SIG-M5 treated with dmso at 0.1 percent for 504 hours (cell line): ENCODE data around the gene GSTA2.
"Not testable (repeated sequence)": the region's sequence is repeated elsewhere in the genome, so short reads cannot be mapped to it uniquely, and the experiment has no call there.

Source experiments
- DNase-seq: peaks from one replicate; lab custom pipeline; 2025; ENCODE audit not compliant: unreplicated experiment; lab: John Stamatoyannopoulos, UW

Gene GSTA2

DNA sequence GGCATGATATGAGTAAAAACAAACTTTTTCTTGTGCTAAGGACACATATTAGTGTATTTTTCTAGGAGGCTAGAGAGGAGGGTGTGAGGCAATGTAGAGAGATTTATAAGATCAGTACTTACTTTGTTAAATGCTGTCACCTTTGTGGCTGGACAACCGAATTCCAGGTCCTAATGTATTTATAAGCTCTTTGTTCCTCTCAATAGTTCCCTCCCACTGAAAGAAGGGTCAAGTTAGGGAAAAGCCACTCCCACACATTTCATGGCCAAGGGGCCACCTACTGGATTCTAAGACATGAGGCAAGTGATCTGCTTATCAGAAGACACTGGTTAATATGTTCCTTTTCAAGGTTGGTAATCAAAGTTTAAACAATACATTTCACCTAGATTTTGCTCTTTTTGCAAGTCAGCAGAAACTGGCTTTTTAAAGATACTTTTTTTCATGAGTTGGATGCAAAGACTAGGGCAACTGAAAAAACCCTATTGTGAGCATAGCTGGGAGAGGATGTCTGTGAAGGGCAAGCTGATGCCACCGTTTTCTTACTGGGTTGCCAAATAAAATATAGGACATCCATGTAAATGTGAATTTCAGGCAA, at the start of gene GSTA2:
Gene GSTA2 (minus strand): TSS at position 154 of the 595 bp plus-strand sequence. CDS start 5,528 bp downstream, outside the sequence.
- not testable (repeated sequence) for DNase-seq

- not testable (repeated sequence) for DNase-seq
Measured at GRCh38 chr6:52809777-52810176, 46.5 kb upstream of the GSTA2 start.

- no peak for DNase-seq
Measured at GRCh38 chr6:52808660-52809059, 45.4 kb upstream of the GSTA2 start.

- DNase-seq = not testable (repeated sequence)
Measured at GRCh38 chr6:52803668-52804255, 40.5 kb upstream of the GSTA2 start, which contains the start of gene GSTA1. TSS of gene GSTA1 (minus strand) at chr6:52803816. CDS start at chr6:52799267, 4,549 bp downstream.

GRCh38 chr6:52802806-52803205, 39.5 kb upstream of the GSTA2 start:
- DNase-seq = no peak

DNA sequence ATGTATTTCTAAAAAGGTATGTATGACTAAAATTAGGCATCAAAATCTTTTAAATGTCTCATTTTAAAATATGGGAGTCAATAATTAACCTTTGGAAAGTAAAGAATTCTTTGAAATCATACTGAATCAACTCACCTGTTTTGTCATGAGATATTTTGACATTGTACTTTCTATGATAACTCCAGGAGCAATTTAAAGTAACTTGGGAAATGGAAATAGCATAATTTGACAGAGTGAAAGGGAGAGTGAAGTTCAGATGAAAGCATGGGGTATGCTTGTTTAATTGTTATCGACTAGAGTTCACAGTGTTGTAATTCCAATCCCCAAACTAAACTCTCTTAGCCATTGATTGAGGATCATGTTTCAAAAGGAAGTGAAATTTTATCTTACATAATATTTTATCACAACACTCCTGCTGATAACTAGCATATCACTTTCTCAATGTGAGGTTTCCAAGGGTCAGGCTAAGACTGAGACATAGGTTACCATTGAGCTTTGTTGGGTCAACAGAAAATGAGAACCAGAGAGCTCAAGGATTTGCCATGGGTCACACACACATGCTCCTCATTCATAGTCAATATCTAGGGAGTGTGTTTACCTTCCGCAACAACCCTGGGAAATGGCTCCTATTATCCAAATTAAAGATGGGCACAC, 38.0 kb upstream of the GSTA2 start:
- DNase-seq = no peak

GRCh38 chr6:52799272-52799671, 36.0 kb upstream of the GSTA2 start:
- not testable (repeated sequence) for DNase-seq

- DNase-seq = not testable (repeated sequence)
Measured at GRCh38 chr6:52794366-52794765, 31.1 kb upstream of the GSTA2 start.

DNA sequence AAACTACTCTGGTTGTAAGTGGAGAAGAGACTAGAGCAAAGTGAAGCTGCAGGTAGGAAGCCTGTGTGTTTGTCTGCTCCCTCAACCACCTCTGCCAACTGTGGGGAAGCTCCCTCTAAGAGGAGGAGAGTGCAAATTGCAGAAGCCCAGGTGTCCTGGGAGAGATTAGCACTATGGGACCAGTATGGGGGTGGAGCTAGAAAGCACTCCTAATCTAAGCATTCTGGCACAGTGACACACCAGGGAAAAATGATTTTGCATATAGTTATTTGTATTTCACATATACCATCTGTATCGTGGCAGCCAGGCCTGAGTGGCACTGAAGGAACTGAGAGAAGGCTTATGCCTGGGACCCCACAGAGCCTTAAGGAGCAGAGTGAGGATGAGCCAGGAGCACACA, 27.6 kb upstream of the GSTA2 start:
- DNase-seq = no peak

DNA sequence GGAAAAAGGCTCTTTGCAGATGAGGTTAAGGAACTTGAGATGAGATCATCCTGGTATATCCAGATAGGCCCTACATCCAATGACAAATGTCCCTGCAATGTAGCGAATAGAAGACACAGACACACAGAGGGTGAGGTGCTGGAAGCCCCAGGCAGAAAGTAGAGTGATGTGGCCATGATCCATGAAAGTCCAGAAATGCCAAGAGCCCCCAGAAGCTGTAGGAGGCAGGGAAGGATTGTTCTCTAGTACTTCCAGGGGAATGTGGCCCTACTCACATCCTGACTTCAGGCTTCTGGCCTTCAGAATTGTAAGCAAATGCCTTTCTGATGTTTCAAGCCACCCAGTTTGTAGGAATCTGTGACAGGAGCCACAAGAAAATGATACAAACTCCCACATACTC, 26.4 kb upstream of the GSTA2 start:
- not testable (repeated sequence) for DNase-seq

DNA sequence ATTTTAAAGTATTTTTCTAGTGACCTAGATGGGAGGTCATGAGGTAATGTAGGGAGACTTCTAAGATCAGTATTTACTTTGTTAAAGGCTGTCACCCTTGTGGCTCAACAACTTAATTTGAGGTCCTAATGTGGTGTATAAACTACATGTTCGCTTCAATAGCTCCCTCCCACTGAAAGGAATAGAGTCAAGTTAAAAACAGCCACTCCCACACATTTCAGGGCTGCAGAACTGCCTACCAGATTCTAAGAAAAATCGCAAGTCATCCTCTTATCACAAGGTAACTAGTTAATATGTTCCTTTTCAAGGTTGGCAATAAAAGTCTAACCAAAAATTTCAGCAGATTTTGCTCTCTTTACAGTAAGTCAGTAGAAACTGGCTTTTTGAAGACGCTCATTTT, 25.2 kb upstream of the GSTA2 start:
- no peak for DNase-seq

- DNase-seq = no peak
Measured at GRCh38 chr6:52787917-52788316, 24.6 kb upstream of the GSTA2 start.

GRCh38 chr6:52786249-52786956, 23.1 kb upstream of the GSTA2 start:
- DNase-seq = no peak

DNA sequence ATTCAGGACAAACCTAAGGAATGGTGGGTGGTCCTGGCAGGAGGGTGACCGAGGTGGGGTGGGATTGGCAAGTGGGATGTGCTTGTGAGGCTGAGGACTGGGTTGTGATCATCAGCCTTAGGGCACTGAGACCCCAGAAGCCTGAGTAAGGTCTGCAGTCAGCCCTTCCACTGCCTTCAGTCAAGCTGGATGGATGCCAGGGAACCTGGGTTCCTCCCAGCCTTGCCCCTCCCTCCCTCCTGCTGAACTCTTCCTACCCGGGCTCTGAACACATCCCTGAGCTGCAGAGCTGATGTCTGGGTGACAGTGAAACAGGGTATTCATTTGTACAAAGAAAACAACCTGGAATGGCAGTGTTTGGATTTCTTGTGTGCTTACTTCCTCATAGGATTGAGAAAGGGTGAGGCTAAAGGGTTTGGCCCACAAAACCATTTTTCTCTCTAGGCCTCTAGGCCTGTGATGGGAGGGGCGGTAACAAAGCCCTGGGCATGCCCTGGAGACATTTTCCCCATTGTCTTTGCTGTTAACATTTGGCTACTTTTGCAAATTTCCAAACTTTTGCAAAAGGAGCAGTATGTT, 19.5 kb upstream of the GSTA2 start:
- DNase-seq = not testable (repeated sequence)

- DNase-seq = not testable (repeated sequence)
Measured at GRCh38 chr6:52782209-52782608, 18.9 kb upstream of the GSTA2 start.

DNA sequence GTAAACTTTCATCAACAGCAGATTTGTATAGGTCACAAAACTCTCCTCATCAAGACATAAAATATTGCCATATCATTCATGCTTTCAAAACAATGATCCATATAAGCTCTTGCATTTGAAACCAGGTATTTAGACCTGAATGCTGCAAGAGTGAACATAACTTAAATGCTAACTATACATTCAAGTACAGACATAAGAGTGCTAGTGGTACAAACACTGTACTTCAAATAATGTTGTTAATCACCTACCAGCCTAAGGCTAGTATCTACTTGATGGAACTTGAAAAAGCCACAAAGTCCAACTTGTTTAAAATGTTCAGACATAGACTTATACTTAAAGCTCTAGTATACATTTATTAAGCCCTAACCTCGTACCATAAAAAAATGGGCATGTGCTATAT, 16.0 kb upstream of the GSTA2 start:
- no peak for DNase-seq

GRCh38 chr6:52776711-52777351, 13.6 kb upstream of the GSTA2 start:
- not testable (repeated sequence) for DNase-seq

DNA sequence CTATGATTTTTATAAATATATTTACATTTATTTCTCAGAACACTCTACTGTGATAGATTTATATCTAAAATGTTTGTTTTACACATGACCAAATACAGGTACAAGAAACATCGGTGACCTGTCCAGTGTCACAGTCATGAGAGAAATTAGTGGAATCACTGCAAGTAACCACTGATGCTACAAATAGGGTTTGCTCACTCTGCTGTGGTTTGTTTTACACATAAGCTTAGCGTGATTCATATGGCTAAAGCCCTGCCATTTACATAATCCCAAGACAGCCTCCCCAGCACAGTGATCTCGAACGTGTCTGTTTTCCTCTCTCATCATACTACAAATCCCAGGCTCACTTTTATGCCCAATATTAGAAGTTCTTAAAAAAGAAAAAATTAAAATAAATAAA, 6.1 kb upstream of the GSTA2 start:
- DNase-seq = not testable (repeated sequence)

GRCh38 chr6:52767658-52768057, 4.4 kb upstream of the GSTA2 start:
- DNase-seq = not testable (repeated sequence)

DNA sequence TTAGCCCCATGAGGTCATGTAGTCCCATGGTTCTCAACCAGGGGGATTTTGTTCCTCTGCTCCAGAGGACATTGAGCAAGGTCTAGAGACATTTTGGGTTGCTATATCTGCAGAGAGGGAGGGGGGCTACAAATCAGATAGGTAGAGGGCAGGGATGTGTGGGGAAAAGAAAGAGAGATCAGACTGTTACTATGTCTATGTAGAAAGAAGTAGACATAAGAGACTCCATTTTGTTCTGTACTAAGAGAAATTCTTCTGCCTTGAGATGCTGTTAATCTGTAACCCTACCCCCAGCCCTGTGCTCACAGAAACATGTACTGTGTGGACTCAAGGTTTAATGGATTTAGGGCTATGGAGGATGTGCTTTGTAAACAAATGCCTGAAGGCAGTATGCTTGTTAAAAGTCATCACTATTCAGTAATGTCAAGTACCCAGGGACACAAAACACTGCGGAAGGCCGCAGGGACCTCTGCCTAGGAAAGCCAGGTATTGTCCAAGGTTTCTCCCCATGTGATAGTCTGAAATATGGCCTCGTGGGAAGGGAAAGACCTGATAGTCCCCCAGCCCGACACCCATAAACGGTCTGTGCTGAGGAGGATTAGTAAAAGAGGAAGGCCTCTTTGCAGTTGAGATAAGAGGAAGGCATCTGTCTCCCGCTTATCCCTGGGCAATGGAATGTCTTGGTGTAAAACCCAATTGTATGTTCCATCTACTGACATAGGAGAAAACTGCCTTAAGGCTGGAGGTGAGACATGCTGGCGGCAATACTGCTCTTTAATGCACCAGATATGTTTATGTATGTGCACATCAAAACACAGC, 1.4 kb downstream of the GSTA2 start:
- not testable (repeated sequence) for DNase-seq
